ENCODE data around the gene TLN1.

Gene TLN1

GRCh38 chr9:35727676-35728040 is 4.3 kb downstream of the TLN1 start:
- TF ChIP-seq, protein P1, sequence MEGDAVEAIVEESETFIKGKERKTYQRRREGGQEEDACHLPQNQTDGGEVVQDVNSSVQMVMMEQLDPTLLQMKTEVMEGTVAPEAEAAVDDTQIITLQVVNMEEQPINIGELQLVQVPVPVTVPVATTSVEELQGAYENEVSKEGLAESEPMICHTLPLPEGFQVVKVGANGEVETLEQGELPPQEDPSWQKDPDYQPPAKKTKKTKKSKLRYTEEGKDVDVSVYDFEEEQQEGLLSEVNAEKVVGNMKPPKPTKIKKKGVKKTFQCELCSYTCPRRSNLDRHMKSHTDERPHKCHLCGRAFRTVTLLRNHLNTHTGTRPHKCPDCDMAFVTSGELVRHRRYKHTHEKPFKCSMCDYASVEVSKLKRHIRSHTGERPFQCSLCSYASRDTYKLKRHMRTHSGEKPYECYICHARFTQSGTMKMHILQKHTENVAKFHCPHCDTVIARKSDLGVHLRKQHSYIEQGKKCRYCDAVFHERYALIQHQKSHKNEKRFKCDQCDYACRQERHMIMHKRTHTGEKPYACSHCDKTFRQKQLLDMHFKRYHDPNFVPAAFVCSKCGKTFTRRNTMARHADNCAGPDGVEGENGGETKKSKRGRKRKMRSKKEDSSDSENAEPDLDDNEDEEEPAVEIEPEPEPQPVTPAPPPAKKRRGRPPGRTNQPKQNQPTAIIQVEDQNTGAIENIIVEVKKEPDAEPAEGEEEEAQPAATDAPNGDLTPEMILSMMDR (IDR thresholded peaks at IDR 0.05; ENCODE audit: low read depth, low read length, missing control alignments), result no peak
- H3K4me3 ChIP-seq (ENCODE audit: low read depth, low read length), result peak overlapping the region; percentile 57
- no peak for DNase-seq (ENCODE audit: low read depth)

DNA sequence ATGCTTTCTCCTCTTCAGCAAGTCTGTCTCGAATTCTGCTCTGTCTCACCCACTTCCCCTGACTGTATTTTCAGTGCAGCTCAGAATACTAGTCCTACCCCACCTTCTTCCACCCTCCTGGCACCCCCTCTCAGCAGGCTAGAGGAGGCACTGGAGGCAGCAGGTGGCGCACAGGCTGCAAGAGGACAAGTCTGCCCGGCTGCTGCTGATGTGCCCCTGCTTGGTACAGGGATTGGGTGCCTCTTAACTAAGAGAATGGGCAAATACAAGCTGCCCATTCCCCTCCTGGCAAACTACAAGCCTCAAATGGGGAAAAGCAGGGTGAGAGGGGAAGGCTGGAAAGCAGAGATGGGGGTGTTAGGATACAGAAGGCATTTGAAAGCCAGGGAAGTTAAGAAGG is 5.1 kb downstream of the TLN1 start:
- no peak overlapping the region for H3K4me3 ChIP-seq (ENCODE audit: low read depth, low read length)
- no peak for DNase-seq (ENCODE audit: low read depth)
- TF ChIP-seq, protein P1 (IDR thresholded peaks at IDR 0.05; ENCODE audit: low read depth, low read length, missing control alignments), result peak; percentile 19

- no peak for DNase-seq (ENCODE audit: low read depth)
- TF ChIP-seq, protein P1 (IDR thresholded peaks at IDR 0.05; ENCODE audit: low read depth, low read length, missing control alignments), result peak; percentile 14
- no peak overlapping the region for H3K4me3 ChIP-seq (ENCODE audit: low read depth, low read length)
Measured at GRCh38 chr9:35725362-35725761, 6.6 kb downstream of the TLN1 start.

DNA sequence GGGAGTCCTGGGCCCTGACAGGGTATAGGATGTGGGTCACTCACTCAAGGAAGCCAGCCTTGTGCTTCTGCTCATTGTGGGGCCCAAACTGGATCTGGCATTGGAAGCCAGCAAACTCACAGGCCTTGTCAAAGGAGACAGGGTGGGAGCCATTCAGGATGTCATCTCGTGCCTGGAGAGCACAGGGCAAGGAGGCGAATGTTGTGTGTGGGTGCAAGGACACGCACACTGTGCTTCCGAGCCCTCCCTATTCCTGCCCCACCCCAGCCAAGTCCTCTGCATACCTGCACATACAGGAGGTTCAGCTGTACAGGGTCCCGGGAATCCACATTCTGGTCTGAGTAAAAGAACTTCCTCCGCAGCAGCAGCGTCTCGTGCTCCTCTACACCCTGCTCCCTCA is 8.1 kb downstream of the TLN1 start:
- TF ChIP-seq, protein P1 (IDR thresholded peaks at IDR 0.05; ENCODE audit: low read depth, low read length, missing control alignments), result no peak
- no peak overlapping the region for H3K4me3 ChIP-seq (ENCODE audit: low read depth, low read length)
- no peak for DNase-seq (ENCODE audit: low read depth)

DNA sequence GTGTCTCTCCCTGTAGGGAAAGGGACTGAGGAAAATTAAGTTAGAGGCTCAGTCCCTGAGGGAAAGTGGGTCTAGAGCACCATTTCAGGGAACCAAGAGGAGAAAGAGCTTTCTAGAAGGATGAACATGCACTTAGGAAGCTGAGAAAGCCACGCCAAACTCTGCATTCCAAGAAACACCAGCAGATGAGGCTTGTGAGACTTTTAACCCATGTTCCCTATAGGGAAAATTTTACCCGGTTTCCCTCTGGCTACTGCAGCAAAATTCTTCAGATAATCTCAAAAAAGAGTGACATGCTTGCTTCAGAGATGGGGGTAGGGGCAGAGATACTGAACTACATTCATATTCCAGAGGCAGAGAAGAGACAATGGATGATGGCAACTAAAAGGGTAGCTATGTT is 8.6 kb downstream of the TLN1 start:
- DNase-seq (ENCODE audit: low read depth), result no peak
- no peak overlapping the region for H3K4me3 ChIP-seq (ENCODE audit: low read depth, low read length)
- TF ChIP-seq, protein P1 (IDR thresholded peaks at IDR 0.05; ENCODE audit: low read depth, low read length, missing control alignments), result no peak

- TF ChIP-seq, protein P1 (IDR thresholded peaks at IDR 0.05; ENCODE audit: low read depth, low read length, missing control alignments), result no peak
- DNase-seq (ENCODE audit: low read depth), result no peak
- H3K4me3 ChIP-seq (ENCODE audit: low read depth, low read length), result no peak overlapping the region
Measured at GRCh38 chr9:35719546-35719945, 12.4 kb downstream of the TLN1 start.

- DNase-seq (ENCODE audit: low read depth), result no peak
- H3K4me3 ChIP-seq (ENCODE audit: low read depth, low read length), result no peak overlapping the region
- TF ChIP-seq, protein P1 (IDR thresholded peaks at IDR 0.05; ENCODE audit: low read depth, low read length, missing control alignments), result no peak
Measured at GRCh38 chr9:35718721-35719511, 13.1 kb downstream of the TLN1 start.

Data from GM12864 (cell line).